Measurements from ENCODE around the gene RPSA. TPM values are rescaled to one million over a fixed set of nuclear protein-coding genes. Genes with fewer than 3 reads are reported as not detected.

RPSA gene
- total and polyA plus RNA-seq, 2 of the 4 experiments (the other 2 are of a cell fraction): 1,415 to 2,710 TPM

- Histone ChIP-seq H3K56ac (ENCODE audit: extremely low read depth, insufficient read depth, low read length) (no peak overlapping the region), H2BK20ac (ENCODE audit: low read depth, low read length) (no peak overlapping the region), H3K27me3 (ENCODE audit: control insufficient read depth, insufficient read depth, low read length) (peaks cover 6% of the 10 kb centered on the region; the same call in 1 of the 2 replicates), H3K4ac (ENCODE audit: low read depth, low read length) (no peak overlapping the region), H3K23ac (ENCODE audit: low read depth, low read length) (no peak overlapping the region), H4K5ac (ENCODE audit: low read depth, low read length) (no peak overlapping the region), H3K9me1 (ENCODE audit: insufficient read depth, low read length) (no peaks in the 10 kb centered on the region), H4K8ac (ENCODE audit: low read depth in 2 of 2, low read length in 2 of 2) (no peak overlapping the region), H3K18ac (ENCODE audit: low read depth, low read length) (no peak overlapping the region), H2AK9ac (replicated peaks; ENCODE audit: low read depth, low read length, poor library complexity) (no peak overlapping the region), H3K27ac (ENCODE audit: insufficient read depth, low read length) (no peak overlapping the region), H3K4me3 (ENCODE audit: insufficient read depth, low read depth, low read length) (no peak overlapping the region), H3K4me2 (ENCODE audit: low read depth, low read length) (no peak overlapping the region), H4K20me1 (ENCODE audit: insufficient read depth, low read length) (no peaks in the 10 kb centered on the region), H3K4me1 (ENCODE audit: control insufficient read depth, insufficient read depth, low read length) (no peaks in the 10 kb centered on the region), H2AFZ (replicated peaks; ENCODE audit: low read length, poor library complexity) (no peak overlapping the region), H4K91ac (ENCODE audit: insufficient read depth, low read depth, low read length) (no peak overlapping the region), H3K9me3 (ENCODE audit: control insufficient read depth, insufficient read depth, low read length) (no peaks in the 10 kb centered on the region), H3K79me1 (ENCODE audit: low read depth in 1 of 2, low read length in 2 of 2) (no peaks in the 10 kb centered on the region), H2AK5ac (ENCODE audit: low read depth, low read length) (no peak overlapping the region), H3K9ac (ENCODE audit: low read depth, low read length) (no peak overlapping the region), H2BK15ac (ENCODE audit: low read depth, low read length) (no peak overlapping the region), H2BK5ac (ENCODE audit: low read depth, low read length, poor library complexity, severe bottlenecking) (no peak overlapping the region), H2BK120ac (ENCODE audit: low read depth, low read length) (no peak overlapping the region), H3K14ac (replicated peaks; ENCODE audit: low read depth, low read length) (no peak overlapping the region), H3K36me3 (ENCODE audit: control insufficient read depth, insufficient read depth, low read length) (no peaks in the 10 kb centered on the region)
- POLR2A ChIA-PET (ENCODE audit: unreplicated experiment): no interaction called here
- no CpG with 5 or more reads among the region's 4 CpGs for WGBS, 2 experiments (ENCODE audit: extremely low coverage in 2 of 2, insufficient read length in 1 of 2)
- no TSS peak for BruUV-seq (replicated peaks)
- DNase-seq: no peak
- 0 out of 2 replicates have a peak, but pooled peaks have one; percentile 19 for ATAC-seq (ENCODE audit: low read depth)
- in situ Hi-C loops (cut with MboI; ENCODE audit: low sequenced_read_pairs): no loop called here
- intact Hi-C loops (cut with micrococcal nuclease): no loop called here
- TF ChIP-seq MAFK (IDR thresholded peaks at IDR 0.05; ENCODE audit: low read depth, low read length) (no peak), MXI1 (IDR thresholded peaks at IDR 0.05; ENCODE audit: borderline replicate concordance, low read depth, low read length) (no peak)
- CTCF ChIA-PET: interaction anchor here (1.3 kb wide), 1 partner anchor 55 kb away, joined by 3 read pairs; no protein-coding TSS in a partner anchor
- dilution Hi-C loops (cut with HindIII; ENCODE audit: low sequenced_read_pairs, unreplicated experiment): no loop called here
Measured at GRCh38 chr3:39443530-39443929, 37.0 kb downstream of the RPSA start.
